ENCODE measurements around the gene ASAP3.

ASAP3 gene

DNA sequence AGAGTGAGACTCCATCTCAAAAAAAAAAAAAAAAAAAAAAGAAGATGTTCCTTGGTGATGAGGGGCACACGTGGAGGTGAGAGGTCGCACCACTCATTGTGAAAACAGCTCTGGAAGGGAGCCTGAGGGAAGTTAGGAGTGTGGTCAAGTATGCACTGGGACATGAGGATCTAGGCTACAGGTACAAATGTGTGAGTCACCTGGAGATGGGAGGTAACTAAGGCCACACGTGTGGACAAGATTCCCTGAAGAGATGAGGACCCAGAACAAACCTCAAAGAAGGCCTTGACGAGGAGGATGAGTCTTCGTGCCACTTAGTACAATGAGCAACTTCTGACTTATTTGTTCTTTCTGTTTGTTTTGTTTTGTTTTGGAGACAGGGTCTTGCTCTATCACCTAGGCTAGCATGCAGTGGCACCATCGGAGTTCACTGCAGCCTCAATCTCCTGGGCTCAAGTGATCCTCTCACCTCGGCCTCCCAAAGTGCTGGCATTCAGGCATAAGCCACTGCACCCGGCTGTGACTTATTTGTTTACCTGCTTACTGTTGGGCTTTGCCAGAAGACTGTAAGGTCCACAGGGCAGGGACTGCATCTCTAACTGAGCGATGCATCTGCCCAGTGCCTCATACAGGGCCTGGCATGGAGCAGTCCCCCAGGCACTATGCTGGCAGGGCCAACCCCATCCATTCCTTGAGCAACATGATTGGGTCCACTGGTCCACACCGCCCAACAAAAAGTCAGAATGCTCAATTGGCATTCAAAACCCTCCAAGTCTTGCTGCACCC, 6.4 kb downstream of the ASAP3 start:
- FAIRE-seq = no peak

- no peak for FAIRE-seq
These were observed 8.3 kb downstream of the ASAP3 start for GRCh38 chr1:23475641-23476040.

- no peak for FAIRE-seq
These were observed 8.8 kb downstream of the ASAP3 start for GRCh38 chr1:23475134-23475628.

DNA sequence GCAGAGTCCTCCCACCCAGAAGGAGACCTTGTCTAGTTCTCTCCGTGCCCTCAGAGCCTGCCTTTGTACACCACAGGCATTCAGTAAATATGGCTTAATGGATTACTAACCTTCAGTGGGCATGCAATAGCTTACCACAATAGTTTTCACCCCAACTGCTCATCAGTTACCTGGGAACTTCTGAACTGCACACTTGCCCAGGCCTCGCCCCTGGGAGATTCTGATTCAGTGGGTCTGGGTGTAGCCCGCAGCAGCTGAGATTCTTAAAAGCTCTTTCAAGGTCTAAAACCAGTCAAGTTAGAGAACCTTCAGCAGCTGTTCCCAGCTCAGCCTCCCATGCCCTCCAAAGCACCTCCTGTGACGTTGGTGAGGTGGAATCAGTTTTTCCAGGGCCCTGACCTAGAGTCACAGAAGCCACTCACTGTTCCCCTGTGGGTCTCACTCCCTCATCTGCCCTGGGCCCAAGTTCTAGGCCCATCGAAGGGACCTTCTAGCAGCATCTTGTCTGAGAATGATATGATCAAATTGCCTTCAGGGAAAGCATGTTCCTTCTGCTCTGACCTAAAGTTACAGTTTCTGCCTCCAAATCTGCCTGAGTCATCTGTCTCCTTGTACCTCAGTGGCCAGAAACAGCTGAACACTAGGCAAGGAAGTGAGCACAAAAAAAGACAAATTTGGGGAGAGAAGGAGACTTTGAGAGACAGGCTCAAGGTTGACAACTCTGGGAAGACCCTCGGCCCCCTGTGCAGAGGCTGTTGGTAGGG, 10.8 kb downstream of the ASAP3 start:
- no peak for FAIRE-seq

DNA sequence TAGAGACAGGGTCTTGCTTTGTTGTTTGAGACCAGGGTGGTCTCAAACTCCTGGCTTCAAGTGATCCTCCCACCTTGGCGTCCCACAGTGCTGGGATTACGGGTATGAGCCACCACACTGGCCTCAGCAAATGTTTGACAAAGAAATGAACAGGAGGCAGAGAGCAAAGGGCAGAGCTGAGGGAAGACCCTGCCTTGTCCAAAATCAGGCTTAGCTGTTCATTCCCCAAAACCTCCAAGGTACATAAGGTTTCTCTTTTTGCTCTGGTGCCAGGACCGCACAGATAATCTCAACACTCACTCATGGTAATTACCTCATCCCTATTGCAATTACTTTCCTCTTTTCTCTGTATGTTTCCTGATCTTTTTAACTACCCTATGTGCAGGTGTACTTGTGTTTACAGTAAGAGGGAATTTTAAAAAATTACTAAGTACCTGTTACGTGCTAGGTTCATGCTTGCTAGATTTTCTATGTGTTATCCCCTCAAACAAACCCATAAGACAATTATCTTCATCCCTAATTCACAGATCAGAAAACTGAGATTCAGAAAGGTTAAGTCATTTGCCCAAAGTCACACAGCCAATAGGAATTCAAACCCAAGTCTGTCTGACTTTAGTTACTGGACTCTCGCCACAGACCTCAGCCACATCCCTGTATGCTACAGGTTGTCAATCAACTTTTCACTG, 11.5 kb downstream of the ASAP3 start:
- FAIRE-seq = no peak

DNA sequence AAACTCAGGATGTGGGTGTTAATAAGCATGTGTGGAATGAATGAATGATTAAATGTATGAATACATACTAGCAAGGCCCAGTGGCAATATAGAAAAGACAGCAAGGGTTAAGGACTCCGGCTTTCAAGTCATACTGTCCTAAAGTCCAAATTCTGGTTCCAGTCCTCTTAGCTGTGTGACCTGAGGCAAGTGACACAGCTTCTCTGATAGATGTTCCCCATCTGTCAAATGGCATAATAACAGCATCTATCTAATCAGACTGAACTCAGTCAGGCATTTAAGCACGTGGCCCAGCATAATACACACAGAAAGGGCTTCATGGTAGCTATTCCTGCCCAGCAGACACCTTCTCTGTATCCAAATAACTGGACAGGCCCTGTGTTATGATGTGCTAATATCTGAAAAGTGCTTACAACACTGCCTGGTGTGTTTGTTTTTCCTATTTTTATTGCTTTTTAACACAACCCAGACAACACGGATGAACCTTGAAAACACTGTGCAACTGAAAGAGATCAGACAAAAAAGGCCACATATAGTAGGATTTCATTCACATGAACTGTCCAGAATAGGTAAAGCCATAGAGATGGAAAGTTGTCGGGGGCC, 12.4 kb downstream of the ASAP3 start:
- FAIRE-seq = no peak

DNA sequence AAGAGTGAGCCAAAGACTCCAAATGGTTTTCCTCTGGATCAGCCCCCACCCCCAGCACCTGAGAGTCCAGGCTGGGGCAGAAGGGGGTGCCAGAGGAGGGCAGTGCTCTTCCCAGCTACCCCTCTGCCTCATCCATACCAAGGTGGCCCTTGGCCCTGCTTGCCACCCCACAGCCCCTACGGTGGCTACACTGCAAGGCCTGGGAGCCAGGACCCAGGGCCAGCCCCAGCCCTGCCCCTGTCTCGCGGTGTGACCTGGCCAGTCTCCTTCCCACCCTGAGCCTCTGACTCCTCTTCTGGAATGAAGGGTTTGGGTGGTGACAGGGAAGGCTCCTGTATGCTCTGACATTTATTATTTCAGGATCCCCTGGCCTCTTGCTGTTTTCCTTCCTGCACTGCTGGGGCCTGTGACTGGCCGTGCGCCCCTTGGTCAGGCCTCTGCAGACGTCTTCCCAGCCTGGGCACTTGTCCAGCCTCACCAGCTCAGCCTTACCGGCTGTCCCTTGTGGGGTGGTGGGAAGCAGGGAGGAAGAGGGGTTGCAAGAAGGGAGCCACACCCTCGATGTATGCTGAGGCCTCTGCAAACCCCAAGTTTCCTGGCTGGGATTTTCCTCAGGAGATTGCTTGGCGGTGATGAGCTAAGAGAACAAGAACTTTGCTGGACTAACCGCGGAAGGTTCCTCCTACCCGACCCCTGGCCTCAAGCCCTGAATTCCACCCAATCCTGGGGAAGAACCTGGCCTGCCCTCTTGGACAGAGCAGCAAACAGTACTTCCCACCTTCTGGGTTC, 13.5 kb downstream of the ASAP3 start:
- no peak for FAIRE-seq

DNA sequence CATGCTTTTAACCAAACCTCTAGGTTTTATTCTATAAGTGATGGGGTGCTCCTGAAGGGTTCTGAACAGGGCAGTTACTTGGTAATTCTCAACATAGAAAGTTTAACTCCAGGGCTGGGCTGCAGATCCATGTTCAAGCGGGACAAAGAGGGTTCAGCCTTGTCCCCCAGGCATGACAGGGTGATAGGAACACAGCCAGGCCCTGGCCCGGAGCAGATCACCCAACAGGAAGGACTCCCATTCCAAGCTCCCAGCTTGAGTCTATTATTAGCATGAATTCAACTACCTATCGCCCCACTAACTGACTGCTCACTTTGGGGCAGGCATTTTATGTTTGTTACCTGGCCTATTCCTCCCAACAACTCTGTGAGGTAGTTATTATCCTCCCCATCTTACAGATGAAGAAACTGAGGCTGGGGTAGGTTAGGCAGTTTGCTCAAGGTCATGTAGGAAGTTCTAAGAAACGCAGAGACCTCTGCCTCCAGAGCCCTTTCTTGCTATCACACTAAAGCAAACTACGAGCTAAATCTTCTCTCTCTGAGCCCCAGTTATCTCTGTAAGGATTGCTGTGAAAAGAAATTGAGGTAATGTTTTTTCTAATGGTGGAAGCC, 14.5 kb downstream of the ASAP3 start:
- FAIRE-seq = no peak

DNA sequence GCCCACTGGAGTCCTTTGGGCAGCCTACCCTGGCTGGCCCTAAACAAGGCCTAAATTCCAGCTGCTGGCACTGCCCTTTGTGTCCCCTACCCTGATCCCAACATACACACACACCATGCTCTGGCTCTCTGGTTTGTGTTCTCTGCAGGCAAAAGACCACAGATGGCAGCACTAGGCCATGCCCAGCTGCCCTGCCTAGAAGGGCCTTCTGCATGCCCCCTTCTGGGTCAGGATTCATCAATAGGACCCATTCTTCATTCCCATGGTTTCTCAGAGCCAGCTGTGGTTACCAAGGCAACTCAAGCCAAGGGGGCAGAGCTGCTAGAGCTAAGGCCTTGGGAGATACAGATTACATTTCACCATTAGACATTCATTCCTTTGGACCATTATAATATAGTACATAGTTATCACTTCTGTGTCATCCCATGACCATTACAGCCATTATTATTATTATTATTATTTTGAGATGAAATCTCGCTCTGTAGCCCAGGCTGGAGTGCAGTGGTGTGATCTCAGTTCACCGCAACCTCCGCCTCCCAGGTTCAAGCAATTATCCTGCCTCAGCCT, 17.5 kb downstream of the ASAP3 start:
- FAIRE-seq = no peak

DNA sequence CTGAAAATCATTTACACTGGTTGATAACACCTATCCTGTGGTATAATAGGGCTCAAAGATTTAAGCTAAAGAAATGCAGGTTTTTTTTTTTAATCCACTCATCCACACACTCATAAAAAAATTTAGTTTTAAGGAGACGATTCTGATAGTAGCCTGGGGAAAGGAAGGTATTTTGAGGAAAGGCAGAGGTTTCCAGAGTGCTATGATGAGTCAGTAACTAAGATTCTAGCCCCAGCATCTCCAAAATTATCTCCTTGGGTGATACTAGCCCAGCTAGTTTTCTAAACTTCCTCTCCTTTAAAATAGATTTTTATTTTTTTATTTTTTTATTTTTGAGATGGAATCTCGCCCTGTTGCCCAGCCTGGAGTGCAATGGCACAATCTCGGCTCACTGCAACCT, 20.7 kb downstream of the ASAP3 start:
- FAIRE-seq = no peak

- no peak for FAIRE-seq
These were observed 21.2 kb downstream of the ASAP3 start for GRCh38 chr1:23462766-23463165.

DNA sequence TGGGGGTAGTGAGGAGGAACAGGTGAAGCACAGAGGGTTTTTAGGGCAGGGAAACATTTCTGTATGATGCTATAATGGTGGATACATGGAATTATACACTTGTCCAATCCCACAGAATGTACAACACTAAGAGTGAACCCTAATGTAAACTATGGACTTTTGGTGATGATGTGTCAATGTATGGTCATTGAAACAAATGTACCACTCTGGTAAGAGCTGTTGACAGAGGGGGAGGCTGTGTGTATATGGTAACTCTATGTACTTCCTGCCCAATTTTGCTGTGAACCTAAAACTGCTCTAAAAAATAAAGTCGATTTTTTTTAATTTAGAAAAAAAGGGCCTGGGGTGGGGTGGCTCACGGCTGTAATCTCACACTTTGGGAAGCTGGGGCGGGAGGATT, 22.9 kb downstream of the ASAP3 start:
- no peak for FAIRE-seq

DNA sequence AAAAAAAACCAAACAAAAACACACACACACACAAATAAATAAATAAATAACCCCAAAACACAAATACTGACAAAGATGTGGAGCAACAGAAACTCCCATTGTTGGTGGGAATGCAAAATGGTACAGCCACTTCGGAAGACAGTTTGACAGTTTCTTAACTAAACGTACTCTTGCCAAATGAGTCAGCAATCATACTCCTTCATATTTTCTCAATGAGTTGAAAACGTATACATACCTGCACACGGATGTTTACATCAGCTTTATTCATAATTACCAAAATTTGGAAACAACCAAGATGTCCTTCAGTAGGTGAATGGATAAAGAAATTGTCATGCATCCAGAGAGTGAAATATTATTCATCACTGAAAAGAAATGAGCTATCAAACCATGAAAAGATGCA, 23.5 kb downstream of the ASAP3 start:
- no peak for FAIRE-seq

GRCh38 chr1:23459338-23459757, 24.6 kb downstream of the ASAP3 start:
- no peak for FAIRE-seq

- FAIRE-seq = no peak
These were observed 27.8 kb downstream of the ASAP3 start for GRCh38 chr1:23456226-23456625.

- no peak for FAIRE-seq
These were observed 30.5 kb downstream of the ASAP3 start for GRCh38 chr1:23453455-23454000.

- FAIRE-seq = no peak
These were observed 32.0 kb downstream of the ASAP3 start for GRCh38 chr1:23452011-23452411.

DNA sequence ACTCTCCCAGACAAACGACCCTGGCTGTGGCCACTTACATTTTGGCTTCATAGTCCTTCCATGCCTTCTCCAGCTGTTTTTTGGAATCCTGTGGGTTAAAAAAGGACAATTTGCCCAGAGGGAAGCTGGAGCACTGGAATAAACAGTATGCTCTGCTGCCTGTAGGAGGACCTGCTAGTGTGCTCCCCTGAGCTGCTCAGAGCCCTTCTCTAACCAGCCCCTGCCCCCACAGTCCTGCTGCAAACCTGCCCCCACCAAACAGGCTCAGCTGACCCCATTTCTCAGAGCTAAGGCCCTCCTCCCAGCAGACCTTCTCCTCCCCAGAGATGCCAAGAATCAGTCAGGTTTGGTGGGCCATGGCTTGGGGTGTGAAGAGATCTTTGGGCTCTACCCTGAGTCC, 32.5 kb downstream of the ASAP3 start:
- no peak for FAIRE-seq

- no peak for FAIRE-seq
These were observed 33.1 kb downstream of the ASAP3 start for GRCh38 chr1:23450894-23451293.

DNA sequence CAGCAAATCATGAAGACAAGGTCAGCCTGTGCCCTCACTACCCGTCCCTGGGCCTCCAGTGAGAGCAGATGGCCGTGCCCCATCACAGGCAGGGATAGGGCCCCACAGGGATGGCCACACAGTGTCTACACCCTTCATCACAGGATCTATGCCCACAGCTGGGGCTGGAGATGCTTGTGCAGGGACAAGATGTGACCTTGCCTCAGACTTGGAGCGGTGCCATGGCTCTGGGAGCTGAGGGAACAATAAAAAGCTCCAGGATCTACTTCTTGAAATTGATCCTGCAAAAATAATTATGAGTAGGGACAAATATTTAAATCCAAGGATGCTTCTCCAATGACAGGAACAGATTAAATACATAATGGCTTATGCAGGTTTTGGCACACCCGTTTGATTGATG, 34.0 kb downstream of the ASAP3 start:
- no peak for FAIRE-seq

GRCh38 chr1:23449306-23449705, 34.7 kb downstream of the ASAP3 start:
- FAIRE-seq = no peak
